ENCODE measurements around the gene CACNA1C. TPM values are rescaled to one million over a fixed set of nuclear protein-coding genes. Genes with fewer than 3 reads are reported as not detected.

The CACNA1C gene
- polyA plus RNA-seq, 1 of the 3 experiments (the other 2 are of a cell fraction), result 1.5 TPM

DNA sequence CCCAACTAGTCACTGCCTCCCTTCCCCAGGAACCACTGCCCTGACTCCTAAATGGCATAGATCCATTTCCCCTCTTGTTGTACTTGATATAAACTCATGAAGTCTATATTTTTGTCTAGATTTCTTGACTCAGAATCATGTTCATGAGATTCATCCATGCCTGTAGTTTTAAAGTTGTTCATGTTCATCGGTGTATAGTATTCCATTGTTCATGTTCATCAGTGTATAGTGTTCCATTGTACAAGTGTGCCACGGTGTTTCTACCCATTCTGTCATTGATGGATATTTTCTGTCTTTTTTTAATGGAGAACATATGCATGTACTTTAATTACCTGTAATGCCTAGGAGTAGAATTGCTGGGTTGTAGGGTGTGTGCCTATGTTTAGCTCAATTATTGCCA is 261.7 kb downstream of the CACNA1C start (continued):
- TF ChIP-seq CHD2 (IDR thresholded peaks at IDR 0.05; ENCODE audit: low read length, partially characterized antibody) (no peak), MXI1 (IDR thresholded peaks at IDR 0.05; ENCODE audit: low read depth, low read length) (no peak), TCF12 (IDR thresholded peaks at IDR 0.05) (no peak), TEAD4 (IDR thresholded peaks at IDR 0.05; ENCODE audit: borderline replicate concordance, insufficient read depth) (no peak), GATA2 (CRISPR knock-in tag; IDR thresholded peaks at IDR 0.05) (no peak)
- TF ChIP-seq, protein P1, sequence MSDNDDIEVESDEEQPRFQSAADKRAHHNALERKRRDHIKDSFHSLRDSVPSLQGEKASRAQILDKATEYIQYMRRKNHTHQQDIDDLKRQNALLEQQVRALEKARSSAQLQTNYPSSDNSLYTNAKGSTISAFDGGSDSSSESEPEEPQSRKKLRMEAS (IDR thresholded peaks at IDR 0.05; ENCODE audit: low read depth), result no peak

DNA sequence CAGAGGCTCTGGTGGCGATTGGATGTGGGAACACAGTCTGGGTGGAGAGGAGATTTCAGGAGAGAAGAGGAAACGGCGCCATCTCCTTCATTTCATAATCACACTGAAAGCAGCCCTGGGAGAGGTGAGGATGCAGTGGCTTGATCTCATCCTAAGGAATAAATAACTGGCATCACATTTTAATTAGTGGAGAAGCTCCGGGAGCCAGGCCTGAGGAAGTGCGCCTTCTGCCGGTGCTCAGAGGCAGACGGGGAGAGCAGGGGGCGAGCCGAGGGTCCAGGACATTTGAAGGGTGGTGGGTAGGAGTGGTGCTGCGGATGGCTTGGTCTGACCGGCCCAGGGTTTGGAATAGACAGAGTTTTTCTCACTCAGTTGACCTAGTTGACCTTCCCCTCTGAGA is 265.0 kb downstream of the CACNA1C start:
- ChIA-PET POLR2A (no interaction called here), CTCF (interaction anchor here (1.1 kb wide), 1 partner anchor 12 kb away, joined by 3 read pairs; no protein-coding TSS in a partner anchor)
- no peaks in the 10 kb centered on the region for H3F3A ChIP-seq (replicated peaks; ENCODE audit: insufficient read depth)
- H3K9me3 ChIP-seq, result no peaks in the 10 kb centered on the region
- H3K4me1 ChIP-seq (ENCODE audit: control insufficient read depth in 1 of 2, insufficient read depth in 2 of 2, low read depth in 1 of 2, low read length in 1 of 2), result peaks cover 9 to 21% of the 10 kb centered on the region in 2 experiments; a peak in 1 of 4 replicates
- no peak overlapping the region for H3K4me3 ChIP-seq (ENCODE audit: low read depth in 2 of 2, low read length in 1 of 2)
- 89% methylated on average over 11 of the region's 11 CpGs for WGBS (ENCODE audit: low lambda C conversion rate)
- H3K27ac ChIP-seq (ENCODE audit: low read depth in 2 of 2, low read length in 1 of 2), result no peak overlapping the region
- H4K20me1 ChIP-seq (ENCODE audit: insufficient read depth), result no peaks in the 10 kb centered on the region
- H3K79me2 ChIP-seq (ENCODE audit: insufficient read depth), result no peaks in the 10 kb centered on the region
- H3K9me2 ChIP-seq, result no peaks in the 10 kb centered on the region
- H3K4me2 ChIP-seq, result no peak overlapping the region
- no peaks in the 10 kb centered on the region for H3K36me3 ChIP-seq (replicated peaks in 1 of 2; ENCODE audit: control insufficient read depth in 1 of 2, insufficient read depth in 2 of 2, low read length in 1 of 2)
- H3K27me3 ChIP-seq (ENCODE audit: insufficient read depth), result no peaks in the 10 kb centered on the region
- TF ChIP-seq TAF1 (IDR thresholded peaks at IDR 0.05; ENCODE audit: borderline replicate concordance, low read depth, low read length) (no peak), ELF1 (IDR thresholded peaks at IDR 0.05) (no peak), RCOR1 (IDR thresholded peaks at IDR 0.05; ENCODE audit: low read length) (no peak), SMC3 (IDR thresholded peaks at IDR 0.05; ENCODE audit: low read depth, low read length) (no peak), NRF1 (IDR thresholded peaks at IDR 0.05; ENCODE audit: low read depth, low read length) (no peak), MXI1 (IDR thresholded peaks at IDR 0.05; ENCODE audit: low read depth, low read length) (no peak)
- TF ChIP-seq, protein P2, sequence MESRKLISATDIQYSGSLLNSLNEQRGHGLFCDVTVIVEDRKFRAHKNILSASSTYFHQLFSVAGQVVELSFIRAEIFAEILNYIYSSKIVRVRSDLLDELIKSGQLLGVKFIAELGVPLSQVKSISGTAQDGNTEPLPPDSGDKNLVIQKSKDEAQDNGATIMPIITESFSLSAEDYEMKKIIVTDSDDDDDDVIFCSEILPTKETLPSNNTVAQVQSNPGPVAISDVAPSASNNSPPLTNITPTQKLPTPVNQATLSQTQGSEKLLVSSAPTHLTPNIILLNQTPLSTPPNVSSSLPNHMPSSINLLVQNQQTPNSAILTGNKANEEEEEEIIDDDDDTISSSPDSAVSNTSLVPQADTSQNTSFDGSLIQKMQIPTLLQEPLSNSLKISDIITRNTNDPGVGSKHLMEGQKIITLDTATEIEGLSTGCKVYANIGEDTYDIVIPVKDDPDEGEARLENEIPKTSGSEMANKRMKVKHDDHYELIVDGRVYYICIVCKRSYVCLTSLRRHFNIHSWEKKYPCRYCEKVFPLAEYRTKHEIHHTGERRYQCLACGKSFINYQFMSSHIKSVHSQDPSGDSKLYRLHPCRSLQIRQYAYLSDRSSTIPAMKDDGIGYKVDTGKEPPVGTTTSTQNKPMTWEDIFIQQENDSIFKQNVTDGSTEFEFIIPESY (IDR thresholded peaks at IDR 0.05; ENCODE audit: borderline replicate concordance, low read depth), result no peak
- TF ChIP-seq, protein P3, sequence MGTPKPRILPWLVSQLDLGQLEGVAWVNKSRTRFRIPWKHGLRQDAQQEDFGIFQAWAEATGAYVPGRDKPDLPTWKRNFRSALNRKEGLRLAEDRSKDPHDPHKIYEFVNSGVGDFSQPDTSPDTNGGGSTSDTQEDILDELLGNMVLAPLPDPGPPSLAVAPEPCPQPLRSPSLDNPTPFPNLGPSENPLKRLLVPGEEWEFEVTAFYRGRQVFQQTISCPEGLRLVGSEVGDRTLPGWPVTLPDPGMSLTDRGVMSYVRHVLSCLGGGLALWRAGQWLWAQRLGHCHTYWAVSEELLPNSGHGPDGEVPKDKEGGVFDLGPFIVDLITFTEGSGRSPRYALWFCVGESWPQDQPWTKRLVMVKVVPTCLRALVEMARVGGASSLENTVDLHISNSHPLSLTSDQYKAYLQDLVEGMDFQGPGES (IDR thresholded peaks at IDR 0.05; ENCODE audit: low read depth, low read length), result no peak
- TF ChIP-seq, protein P4, sequence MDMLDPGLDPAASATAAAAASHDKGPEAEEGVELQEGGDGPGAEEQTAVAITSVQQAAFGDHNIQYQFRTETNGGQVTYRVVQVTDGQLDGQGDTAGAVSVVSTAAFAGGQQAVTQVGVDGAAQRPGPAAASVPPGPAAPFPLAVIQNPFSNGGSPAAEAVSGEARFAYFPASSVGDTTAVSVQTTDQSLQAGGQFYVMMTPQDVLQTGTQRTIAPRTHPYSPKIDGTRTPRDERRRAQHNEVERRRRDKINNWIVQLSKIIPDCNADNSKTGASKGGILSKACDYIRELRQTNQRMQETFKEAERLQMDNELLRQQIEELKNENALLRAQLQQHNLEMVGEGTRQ (IDR thresholded peaks at IDR 0.05; ENCODE audit: borderline replicate concordance, low read depth, low read length), result no peak
- H3K9ac ChIP-seq, result no peak overlapping the region
- DNase-seq, result no peak
- no peak overlapping the region for H2AFZ ChIP-seq (ENCODE audit: low read depth)
